Glomerular visceral epithelial cell (primary cell): Measurements from ENCODE around the gene FARS2.
A peak's percentile ranks its signal among the peaks of the same experiment; 100 is the strongest.

Experiments
- DNase-seq: peaks from one replicate; pipeline ENCODE4 v3.0.0-alpha.2; 2016; ENCODE audit errors: extremely low spot score

The FARS2 gene

DNA sequence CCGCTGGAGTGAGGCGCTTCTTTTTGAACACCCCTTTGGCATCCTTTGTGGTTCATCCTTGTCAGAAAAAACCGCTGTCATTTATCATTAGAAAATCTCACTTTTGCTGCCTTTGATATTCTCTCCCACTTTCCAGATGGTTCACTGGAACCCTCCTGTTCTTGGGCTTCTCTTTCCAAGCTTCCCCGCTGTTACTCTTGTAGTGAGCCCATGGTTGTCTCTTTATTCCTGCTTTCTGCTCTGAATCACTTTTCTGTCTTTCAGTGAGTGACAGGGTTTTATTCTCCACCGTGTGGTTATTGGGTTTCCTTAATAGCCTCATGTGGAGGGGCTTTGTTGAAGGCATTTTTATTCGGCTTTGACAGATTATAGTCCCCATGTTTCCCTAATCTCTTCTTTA is 117.0 kb downstream of the FARS2 start:
- no peak for DNase-seq

- peak; percentile 28 for DNase-seq
Observed at GRCh38 chr6:5379647-5380242, 118.4 kb downstream of the FARS2 start.

GRCh38 chr6:5383856-5384255 is 122.5 kb downstream of the FARS2 start:
- DNase-seq = no peak

- DNase-seq = no peak
Observed at GRCh38 chr6:5384276-5384675, 123.0 kb downstream of the FARS2 start.

DNA sequence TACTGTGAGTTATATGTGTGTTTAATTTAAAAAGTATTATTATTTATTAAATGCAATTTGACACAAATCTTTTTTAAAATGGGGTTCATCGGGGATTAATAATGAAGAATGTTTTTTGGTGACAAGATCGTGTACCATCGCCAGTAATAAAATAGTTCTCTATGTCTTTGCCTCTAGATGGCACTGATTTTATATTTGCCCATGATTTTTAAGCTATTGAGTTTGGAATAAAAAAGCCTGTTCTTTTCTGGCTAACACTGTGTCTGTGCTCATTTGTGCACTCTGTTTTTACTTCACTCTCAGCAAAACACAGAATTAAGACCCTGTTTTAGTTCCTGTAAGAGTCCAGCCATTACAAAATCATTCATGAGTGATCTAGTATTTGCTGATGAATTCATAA is 127.0 kb downstream of the FARS2 start:
- no peak for DNase-seq

DNA sequence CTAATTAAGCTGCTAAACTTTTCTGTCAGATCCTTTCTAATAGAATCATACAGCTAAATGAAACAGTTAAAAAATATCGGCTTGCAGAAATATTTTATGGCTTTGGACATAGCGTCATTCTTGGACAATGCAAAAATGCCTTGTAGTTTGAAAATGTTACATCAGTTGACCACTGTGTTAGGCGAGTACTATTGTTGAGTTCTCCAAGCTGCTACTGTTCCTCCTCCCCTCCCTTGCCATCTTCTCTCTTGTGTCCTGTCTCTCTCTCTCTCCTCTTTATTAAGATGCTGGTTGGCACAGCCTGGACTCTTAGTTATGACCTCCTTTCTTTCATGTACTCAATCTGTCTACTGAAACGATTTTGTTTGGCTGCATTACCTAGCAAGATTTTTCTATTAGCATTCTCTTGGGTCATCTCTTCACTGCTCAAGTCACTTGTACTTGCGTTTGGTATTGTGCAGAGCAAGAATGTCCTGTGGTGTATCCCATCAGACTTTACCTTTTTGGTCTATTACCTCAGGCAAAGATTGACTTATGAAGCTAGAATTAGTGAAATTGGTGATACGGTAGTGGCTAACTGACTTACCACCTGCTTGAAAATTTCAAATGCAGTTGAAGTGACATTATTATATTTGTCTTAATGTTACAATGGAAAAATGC is 127.9 kb downstream of the FARS2 start:
- no peak for DNase-seq

- no peak for DNase-seq
Observed at GRCh38 chr6:5390177-5390576, 128.9 kb downstream of the FARS2 start.

DNA sequence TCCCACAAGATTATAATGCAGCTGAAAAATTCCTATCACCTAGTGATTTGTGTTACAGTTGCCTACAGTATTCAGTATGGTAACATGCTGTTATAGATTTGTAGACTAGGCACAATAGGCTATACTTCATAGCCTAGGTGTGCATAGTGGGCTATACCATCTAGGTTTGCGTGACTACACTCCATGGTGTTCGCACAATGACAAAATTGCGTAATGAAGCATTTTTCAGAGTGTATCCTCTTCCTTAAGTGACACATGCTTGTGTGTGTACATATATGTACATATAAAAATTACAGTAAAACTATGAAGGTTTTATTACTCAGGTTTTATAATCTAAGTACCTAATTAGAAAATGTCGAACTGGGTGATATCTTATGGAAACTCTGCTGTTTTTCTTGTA is 133.0 kb downstream of the FARS2 start:
- no peak for DNase-seq

GRCh38 chr6:5395719-5396118 is 134.4 kb downstream of the FARS2 start:
- DNase-seq = no peak

DNA sequence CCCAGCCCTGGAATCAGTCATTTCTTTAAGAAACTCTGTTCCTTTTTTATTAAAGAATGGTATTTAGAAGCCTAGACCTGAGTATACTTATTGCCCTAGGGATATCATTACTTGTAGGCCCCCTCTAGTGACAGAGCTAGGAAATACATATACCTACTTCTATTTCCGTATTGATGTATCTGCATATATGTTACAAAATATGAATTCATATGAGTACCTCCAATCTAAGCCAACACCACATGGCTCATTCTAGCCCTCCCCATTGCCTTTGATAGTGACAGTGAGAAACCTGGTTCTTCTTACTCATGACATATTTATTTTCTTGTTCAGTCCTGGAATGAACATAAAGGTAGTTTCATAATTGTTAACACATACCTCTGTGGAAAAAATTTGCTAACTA is 137.2 kb downstream of the FARS2 start:
- DNase-seq = peak; percentile 39

DNA sequence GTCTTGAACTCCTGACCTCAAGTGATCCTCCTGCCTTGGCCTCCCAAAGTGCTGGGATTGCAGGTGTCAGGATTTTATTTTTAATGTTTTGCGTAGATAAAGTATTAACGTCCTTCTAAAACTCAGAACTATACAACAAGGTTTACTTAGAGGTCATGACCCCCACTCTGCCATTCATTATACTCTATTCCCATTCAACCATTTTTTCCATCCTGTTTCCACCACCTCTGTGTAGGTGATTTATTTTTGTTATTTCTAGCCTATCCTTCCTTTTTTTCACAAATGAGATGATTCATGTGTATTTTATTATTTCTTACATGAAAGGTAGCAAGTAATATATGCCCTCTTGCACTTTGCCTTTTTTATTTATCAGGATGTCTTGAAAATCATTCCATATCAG is 138.1 kb downstream of the FARS2 start:
- DNase-seq = no peak

DNA sequence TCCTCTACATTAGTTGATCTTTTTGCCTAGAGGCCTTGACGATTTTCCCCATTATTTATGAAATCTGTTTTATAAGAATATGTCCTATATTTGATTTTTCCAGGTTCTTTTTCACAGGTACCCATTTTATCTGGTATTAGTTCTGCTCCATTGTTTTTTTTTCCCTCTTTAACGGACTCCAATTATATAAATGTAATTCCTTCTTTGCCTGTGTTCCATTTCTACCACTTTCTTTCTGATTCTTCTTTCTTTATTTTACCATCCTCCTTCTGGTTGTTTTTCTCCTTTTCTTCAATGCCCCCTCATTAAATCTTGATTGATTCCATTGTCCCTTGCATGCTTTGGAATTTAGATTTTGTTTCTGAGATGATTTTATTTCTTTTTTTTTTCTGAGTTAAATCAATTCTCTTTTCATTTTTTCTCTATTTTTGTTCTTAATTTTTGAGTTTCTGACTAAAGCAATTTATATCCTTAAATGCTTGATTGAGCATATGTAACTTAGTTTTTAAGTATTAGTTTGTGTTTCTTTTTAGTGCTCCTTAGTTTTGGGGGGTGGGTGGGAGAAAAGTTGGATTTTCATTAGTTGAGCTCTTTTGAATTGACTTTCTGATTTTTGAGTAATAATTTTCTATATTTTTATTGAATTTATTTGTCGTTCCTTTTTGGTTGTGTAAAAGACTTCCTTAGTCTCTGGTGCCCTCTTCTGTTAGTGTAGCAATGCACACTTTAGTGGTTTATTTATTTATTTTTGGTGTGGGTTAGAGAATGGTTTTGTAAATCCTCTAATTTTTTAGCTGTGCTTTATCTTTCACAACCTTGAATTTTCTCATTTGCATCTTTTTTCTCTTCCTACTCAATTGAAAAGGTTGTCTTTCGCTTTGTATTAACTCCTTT is 140.8 kb downstream of the FARS2 start:
- no peak for DNase-seq

DNA sequence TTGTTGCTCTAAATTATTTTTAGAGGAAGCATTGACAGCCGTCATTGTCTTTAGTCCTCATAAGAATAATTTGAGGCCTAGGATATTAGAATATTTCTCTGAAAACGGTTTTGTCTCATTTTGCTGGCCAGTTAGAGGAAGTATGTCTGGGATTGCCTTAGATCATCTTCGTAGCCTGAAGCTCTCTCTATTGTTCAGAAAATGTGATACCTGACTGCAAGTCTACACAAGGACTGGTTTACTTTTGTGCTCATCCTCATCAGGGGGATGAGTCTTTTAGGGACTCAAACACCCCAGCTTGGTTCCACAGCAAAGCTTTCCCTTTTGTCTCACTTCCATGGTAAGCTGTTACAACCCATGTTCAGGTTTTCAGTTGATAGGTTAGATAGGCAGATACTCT is 141.8 kb downstream of the FARS2 start:
- no peak for DNase-seq

DNA sequence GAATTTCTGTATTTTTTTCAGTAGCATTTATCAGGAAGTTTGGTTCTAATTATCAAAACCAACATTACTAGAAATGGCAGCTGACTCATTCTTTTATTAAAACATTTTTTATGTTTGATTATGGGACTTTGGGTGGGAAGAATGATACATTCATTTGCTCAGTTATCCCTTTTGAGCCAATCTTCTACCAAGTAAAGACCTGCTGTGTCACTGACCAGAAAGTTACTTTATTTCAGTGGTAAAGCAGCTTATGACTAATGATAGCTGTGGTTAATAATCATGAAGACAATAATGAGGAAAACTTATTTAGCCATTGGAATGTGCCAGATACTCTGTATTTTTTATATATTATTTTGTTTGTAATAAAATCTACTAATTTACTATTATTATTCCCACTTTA is 142.3 kb downstream of the FARS2 start:
- no peak for DNase-seq

GRCh38 chr6:5405976-5406375 is 144.7 kb downstream of the FARS2 start:
- no peak for DNase-seq

- DNase-seq = no peak
Observed at GRCh38 chr6:5411414-5411813, 150.1 kb downstream of the FARS2 start.

DNA sequence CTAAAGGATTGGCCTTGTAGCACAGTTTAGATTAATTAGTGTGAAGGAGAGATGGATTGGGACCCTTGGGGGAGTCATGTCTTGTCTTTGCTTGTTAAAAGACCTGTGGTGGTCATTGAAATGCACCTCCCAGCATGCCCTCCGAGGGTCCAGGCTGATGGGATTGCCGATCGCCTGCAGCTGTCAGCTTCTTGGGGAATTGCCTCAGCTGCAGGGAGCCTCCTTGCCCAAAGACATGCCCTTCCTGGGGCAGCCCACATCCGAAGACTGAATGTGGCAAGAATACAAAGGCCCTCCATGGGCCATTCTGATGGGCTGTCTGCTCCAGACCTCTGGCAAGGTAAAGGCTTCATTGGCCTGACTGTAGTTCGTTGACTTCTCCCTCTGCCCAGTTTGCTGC is 150.7 kb downstream of the FARS2 start:
- DNase-seq = no peak

- no peak for DNase-seq
Observed at GRCh38 chr6:5412663-5413062, 151.3 kb downstream of the FARS2 start.

DNA sequence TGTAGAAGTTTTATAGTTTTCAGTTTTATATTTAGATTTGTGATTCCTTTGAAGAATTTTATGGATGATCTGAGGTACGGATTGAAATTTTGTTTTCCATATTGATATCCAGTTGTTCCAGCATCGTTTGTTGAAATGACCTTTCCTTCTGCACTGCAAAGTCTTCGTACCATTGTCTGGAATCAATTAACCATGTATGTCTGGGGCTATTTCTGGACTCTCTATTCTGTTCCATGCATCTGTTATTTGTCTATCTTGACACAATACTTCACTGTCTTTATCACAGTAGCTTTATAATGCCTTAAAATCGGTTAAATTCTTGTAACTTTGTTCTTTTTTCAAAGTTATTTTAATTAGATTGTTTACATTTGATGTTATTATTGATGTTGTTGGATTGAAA is 154.9 kb downstream of the FARS2 start:
- no peak for DNase-seq

GRCh38 chr6:5422321-5422915 is 161.1 kb downstream of the FARS2 start:
- peak; percentile 22 for DNase-seq

DNA sequence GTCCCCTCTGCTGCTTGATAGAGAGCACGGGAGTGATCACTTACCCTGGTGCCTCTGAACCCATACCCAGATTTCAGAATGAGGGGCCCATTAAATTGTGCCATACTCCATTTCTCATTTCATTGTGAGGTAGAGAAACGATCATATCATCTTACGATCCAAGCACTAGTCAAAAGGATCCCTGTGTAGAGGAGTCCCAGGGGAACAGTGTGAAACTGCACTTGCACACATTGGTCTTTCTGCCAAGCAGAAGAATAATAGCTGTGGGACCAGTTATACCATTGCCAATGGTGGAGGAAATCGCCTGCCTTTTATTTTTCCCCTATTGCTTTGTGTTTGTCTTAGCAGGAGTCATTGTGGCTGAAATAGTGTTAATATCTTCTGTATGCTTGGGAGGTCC is 161.9 kb downstream of the FARS2 start:
- DNase-seq = no peak

- DNase-seq = no peak
Observed at GRCh38 chr6:5424726-5425125, 163.4 kb downstream of the FARS2 start.

DNA sequence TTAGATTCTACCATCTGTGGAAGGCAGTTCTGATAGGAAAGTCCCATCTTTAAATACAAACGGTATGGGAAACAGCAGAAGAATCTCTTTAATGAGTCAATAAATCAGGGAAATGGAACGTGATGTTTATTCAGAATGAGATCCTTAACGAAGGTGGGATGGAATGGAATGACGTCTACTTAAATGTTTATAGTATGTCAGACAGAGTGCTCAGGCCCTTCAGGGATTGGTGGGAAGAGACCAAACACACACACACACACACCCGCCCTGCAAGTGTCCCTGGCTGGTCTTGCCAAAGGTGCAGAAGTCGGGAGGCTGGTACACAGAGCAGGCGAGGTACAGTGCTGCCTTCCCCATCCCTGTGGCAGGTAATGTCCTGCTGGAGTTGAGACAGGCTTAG is 164.0 kb downstream of the FARS2 start:
- no peak for DNase-seq
